ENCODE measurements around the gene PLD2.
A peak's percentile ranks its signal among the peaks of the same experiment; 100 is the strongest.
"Not testable (repeated sequence)": the region's sequence is repeated elsewhere in the genome, so short reads cannot be mapped to it uniquely, and the experiment has no call there.

The PLD2 gene

DNA sequence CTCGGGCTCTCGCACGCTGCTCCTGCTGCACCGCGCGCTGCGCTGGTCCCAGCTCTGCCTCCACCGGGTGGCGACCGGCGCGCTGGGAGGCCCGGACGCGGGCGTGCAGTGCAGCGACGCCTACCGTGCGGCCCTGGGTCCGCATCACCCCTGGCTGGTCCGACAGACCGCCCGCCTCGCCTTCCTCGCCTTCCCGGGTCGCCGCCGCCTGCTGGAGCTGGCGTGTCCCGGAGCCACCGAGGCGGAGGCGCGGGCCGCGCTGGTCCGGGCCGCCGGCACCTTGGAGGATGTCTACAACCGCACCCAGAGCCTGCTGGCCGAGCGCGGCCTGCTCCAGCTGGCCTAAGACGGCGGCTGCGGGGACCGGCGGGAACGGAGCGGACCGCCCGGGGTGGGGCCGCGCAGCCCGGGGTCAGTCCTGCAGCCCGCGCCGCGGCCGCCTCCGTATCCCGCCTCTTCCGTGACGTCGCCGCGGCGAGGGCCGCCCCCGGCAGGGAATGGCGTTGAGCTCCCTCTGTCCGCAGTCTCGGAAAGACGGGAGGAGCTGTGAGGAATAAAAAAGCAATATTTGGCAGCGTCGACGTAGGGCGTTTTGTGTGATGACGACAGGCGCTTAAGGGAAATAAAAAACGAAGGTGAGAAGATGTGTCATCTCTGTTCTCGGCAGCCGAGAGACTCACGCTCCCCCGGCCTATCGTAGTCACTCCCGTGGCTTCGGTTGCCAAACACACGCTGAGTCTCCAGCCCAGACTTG, 16.8 kb upstream of the PLD2 start:
- peak; percentile 98 for DNase-seq

DNA sequence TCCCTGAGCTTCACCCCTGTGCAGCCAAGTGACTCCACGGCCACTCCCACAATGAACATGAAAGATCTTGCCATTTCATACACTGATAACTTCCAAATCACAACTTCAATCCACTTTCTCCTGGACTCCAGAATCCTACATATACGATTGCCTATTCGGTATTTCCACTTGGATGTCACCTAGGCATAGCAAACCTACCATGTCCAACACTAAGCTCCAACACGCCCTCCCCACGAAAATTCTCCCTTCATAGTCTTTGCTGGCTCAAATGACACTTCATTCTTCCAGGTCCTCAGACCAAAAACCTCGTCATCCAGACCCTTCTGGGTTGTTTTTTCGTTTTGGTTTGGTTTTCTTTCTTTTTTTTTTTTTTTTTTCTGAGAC, 16.3 kb upstream of the PLD2 start:
- DNase-seq, result no peak

DNA sequence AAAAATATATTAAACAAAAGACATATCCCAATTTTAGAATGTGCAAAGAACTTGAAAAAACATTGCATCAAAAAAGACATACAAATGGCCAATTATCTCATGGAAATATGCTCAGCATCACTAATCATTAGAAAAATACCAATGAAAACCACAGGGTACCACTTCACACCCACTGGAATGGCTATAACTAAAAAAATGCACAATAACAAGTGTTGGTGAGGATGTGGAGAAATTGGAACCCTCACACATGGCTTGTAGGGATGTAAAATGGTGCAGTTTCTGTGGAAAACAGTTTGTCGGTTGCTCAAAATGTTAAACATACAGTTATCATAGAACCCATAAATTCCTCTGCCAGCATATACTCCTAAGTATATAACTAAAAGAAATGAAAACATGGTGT, 11.8 kb upstream of the PLD2 start:
- DNase-seq, result no peak

DNA sequence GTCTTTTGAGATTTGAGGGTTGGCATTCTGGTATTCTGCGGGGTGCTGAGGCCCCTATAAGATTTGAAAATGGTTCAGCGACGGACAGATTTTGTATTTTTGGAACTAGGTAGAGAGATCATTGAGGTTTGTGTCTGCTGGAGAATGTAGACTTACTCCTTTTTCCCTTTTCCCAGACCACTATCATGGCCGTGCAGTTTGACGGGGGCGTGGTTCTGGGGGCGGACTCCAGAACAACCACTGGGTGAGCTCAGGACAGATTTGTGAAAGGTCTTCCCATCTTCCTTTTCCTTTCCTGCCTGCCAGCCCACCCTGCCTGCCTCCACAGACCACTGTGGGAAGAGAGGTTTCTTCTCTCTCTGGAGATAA, 10.4 kb upstream of the PLD2 start:
- peak; percentile 19 for DNase-seq

DNA sequence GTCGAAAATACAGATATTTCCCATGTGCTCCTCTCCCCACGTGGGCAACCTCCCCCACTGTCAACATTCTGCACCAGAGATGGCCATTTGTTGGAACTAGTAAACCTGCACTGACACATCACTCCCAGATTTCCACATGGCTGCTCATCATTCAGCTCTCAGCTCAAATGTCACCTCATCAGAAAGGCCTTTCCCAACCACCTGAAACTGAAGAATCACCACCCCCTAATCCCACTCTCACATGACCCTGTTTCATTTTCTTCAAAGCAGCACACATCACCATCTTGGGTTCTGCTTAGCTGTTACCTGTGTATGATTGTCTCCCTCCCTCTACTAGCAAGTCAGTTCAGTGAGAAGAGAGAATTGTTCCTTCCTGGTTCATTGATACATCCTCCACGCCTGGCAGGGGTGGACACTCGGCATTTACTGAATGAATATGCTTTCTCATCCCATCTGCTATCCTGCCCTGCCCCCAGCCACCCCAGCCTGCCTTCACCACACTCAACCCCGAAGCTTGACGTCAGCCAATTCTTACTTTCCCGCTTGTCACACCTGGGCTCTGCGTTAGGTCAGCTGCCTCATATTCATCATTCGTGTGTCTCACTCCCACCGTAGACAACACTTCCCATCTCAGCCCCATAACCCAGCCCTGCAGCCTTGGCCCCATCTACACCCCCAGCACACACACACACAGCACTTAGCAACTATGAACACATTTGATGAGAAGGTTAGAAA, 6.3 kb upstream of the PLD2 start:
- no peak for DNase-seq

- no peak for DNase-seq
Observed at GRCh38 chr17:4802228-4802627, 4.7 kb upstream of the PLD2 start, which contains the start of gene C17orf114. TSS of gene C17orf114 (minus strand) at chr17:4802328.

- peak; percentile 47 for DNase-seq
Observed at GRCh38 chr17:4806456-4806776, 536 bp upstream of the PLD2 start.

DNA sequence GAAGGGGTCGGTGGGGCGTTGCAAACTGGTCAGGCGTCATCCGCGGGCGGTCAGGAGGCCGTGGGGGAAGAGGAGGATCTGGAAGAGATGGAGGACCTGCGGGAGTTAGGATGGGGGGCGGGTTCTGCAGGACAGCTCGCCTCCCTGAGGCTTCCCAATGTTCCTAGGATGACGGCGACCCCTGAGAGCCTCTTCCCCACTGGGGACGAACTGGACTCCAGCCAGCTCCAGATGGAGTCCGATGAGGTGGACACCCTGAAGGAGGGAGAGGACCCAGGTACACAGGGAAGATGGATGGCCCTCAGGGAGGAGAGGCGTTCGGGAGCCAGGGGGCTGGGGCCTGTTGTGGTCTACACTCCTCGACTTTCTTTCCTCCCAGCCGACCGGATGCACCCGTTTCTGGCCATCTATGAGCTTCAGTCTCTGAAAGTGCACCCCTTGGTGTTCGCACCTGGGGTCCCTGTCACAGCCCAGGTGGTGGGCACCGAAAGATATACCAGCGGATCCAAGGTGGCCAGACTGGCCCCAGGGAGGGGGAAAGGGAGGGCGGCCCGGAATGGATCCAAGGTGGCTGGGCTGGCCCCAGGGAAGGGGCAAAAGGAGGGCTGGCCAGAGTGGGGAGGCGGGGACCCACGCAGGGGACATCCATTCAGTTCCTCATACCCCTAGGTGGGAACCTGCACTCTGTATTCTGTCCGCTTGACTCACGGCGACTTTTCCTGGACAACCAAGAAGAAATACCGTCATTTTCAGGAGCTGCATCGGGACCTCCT, 839 bp downstream of the PLD2 start:
- DNase-seq, result peak; percentile 38

GRCh38 chr17:4808378-4808767, 1.4 kb downstream of the PLD2 start:
- DNase-seq, result no peak

GRCh38 chr17:4810696-4811290, 3.8 kb downstream of the PLD2 start:
- DNase-seq, result no peak

GRCh38 chr17:4811471-4811870, 4.5 kb downstream of the PLD2 start:
- no peak for DNase-seq

GRCh38 chr17:4812690-4813089, 5.7 kb downstream of the PLD2 start:
- no peak for DNase-seq

GRCh38 chr17:4815043-4815675, 8.2 kb downstream of the PLD2 start:
- no peak for DNase-seq

GRCh38 chr17:4816826-4817225, 9.9 kb downstream of the PLD2 start:
- DNase-seq, result no peak

GRCh38 chr17:4818276-4818675, 11.3 kb downstream of the PLD2 start:
- no peak for DNase-seq

DNA sequence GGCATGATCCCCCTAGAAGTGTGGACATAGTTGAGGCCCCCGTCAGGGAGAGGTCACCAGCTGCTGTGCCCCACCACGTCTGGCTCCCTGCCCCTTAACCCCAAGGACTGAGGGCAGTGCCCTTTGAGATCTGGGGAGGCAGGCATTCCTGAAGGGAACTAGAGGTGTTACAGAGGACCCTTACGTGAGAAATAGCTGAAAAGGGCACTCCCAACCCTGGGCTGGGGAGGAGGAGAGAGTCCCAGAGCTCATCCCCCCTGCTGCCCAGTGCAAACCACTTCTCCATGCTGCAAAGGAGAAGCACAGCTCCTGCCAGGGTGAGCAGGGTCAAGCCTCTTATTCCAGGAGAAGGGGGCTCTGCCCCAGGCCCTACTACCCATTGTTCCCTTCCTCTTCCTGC, 15.9 kb downstream of the PLD2 start:
- DNase-seq, result no peak

GRCh38 chr17:4823373-4824089, 16.6 kb downstream of the PLD2 start:
- DNase-seq, result no peak

DNA sequence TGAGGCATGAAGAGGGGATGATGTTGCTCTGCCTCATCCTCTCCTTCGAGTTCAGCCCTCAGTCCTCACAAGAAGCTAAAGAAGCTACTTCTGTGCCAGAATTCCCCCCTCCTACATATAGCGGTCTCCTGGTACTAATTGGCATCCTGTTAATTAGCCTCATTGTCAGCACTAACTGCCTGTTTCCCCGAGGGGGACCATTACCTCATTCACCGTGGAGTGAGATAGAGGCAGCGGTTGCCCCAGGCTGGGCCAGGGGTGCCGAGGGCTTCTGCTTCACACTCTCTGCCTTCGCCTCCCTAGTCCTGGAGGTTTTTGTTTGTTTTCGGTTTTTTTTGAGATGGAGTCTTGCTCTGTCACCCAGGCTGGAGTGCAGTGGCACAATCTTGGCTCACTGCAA, 20.4 kb downstream of the PLD2 start:
- DNase-seq, result no peak

- not testable (repeated sequence) for DNase-seq
Observed at GRCh38 chr17:4832829-4833177, 25.9 kb downstream of the PLD2 start.

- DNase-seq, result peak; percentile 98
Observed at GRCh38 chr17:4833178-4833940, 26.4 kb downstream of the PLD2 start, which contains the start of gene MINK1. TSS of gene MINK1 (plus strand) at chr17:4833340. CDS start at chr17:4833584, 244 bp downstream.
